ENCODE data around the gene PAK2.
"Not testable (repeated sequence)": the region's sequence is repeated elsewhere in the genome, so short reads cannot be mapped to it uniquely, and the experiment has no call there.

Gene PAK2

DNA sequence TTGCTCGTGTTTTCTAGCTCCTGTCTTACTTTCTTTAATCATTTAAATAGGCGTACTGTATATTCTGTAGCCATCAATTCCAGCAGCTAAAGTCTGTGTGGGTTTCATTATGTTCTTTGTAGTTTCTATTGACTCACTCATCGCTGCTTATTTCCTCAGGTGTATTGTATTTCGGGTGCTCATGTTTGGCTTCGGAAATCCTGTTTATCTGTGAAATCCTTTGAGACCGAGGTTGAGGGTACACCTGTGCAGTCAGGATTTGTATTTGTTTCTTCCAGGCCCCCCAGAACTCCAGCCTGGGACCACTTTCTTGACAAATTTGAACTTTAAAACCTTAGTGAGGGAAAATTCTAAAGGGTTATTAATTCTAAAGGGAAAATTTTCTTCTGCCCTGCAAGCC is 2.0 kb upstream of the PAK2 start:
- Histone ChIP-seq H3K4me1 (ENCODE audit: control insufficient read depth, insufficient read depth, low read length, poor library complexity, severe bottlenecking) (no peaks in the 10 kb centered on the region), H3K27ac (ENCODE audit: low read depth, low read length, severe bottlenecking) (no peak overlapping the region), H3K9me3 (ENCODE audit: control insufficient read depth, low read length) (no peaks in the 10 kb centered on the region), H3K4me3 (ENCODE audit: extremely low read depth, insufficient read depth, low read length, poor library complexity, severe bottlenecking) (no peak overlapping the region), H3K36me3 (ENCODE audit: control insufficient read depth, insufficient read depth, low read length) (peaks cover 3% of the 10 kb centered on the region)
- WGBS, 2 experiments (ENCODE audit: insufficient coverage in 2 of 2): 78 to 97% methylated on average over 5 of the region's 6 CpGs

DNA sequence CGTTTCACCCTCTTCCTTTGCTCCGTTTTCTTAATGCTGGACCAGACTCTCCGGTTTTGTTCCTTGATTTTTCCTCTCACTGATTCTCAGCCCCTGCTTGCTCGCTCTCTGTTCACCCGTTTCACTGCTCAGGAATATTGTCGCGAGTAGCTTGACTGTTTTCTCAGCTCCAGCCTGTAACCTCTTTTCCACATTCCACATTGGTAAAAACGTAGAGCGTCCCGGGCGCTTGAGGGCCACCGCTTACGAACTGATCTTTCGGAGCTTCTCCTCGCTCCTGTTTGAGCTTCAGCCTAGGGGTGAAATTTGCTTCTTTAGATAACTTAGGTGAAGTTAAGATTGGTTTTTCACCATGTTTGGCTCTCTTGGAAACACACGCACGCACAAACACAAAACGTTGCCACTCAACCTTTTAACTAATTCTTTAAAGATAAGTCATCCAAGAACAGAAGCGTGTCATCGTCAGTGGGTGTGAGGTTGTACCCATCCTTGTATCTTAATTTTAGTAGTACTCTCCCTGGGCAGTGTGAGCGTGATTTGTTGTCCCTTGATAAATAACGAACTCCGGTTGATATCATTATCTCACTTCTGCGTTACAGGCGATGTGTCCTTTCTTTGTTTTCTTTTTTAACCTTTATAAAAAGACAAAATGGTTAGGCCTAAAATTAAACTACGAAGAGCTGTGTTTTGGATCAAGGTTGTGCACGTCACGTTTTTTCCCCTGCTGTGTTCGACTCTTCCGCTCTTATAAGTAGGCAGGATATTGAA is 1.0 kb downstream of the PAK2 start:
- H3K4me1 ChIP-seq (ENCODE audit: control insufficient read depth, insufficient read depth, low read length, poor library complexity, severe bottlenecking): no peaks in the 10 kb centered on the region
- 0% methylated on average over 7 to 11 of the region's 30 CpGs for WGBS, 2 experiments (ENCODE audit: insufficient coverage in 2 of 2)
- no peaks in the 10 kb centered on the region for H3K9me3 ChIP-seq (ENCODE audit: control insufficient read depth, low read length)

DNA sequence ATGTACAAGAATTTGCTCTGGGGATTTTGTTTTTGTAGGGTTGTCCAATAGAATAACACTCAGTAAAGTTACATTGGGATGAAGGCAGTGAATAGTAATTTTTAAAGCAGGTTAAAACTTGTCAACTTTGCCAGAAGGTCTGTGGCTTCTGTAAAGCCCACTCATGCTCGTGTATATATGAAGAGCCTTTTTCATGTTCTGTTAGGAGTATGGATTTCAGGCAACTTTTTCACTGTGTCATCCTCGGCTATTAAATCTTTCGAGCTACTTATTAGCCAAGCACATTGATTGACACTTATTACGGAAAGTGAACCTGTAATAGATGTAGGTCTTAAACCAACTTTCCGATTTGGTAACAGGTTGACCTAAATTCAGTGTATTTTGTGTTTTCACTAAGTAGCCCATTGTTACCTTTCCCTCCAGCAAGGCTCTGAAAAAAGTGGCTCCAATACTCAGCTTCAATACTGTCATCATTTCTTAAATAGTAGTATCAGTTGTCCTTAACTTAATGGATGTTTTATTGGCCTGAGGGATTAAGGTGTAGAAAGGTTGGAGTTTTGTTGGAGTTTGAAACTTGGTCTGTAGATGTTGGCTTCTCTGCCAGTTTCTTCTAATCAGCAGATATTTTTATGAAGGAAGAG is 1.7 kb downstream of the PAK2 start:
- no peaks in the 10 kb centered on the region for H3K9me3 ChIP-seq (ENCODE audit: control insufficient read depth, low read length)
- peaks cover 23% of the 10 kb centered on the region for H3K36me3 ChIP-seq (ENCODE audit: control insufficient read depth, insufficient read depth, low read length)
- H3K4me3 ChIP-seq (ENCODE audit: extremely low read depth, insufficient read depth, low read length, poor library complexity, severe bottlenecking): peak overlapping the region; percentile 97
- H3K27ac ChIP-seq (ENCODE audit: low read depth, low read length, severe bottlenecking): peak overlapping the region; percentile 94
- H3K4me1 ChIP-seq (ENCODE audit: control insufficient read depth, insufficient read depth, low read length, poor library complexity, severe bottlenecking): no peaks in the 10 kb centered on the region
- WGBS, 2 experiments (ENCODE audit: insufficient coverage in 2 of 2): 59 to 80% methylated on average over 1 to 3 of the region's 5 CpGs

More for the DNA sequence above, 1.0 kb downstream of the PAK2 start:
- peak overlapping the region; percentile 94 for H3K27ac ChIP-seq (ENCODE audit: low read depth, low read length, severe bottlenecking)
- H3K36me3 ChIP-seq (ENCODE audit: control insufficient read depth, insufficient read depth, low read length): peaks cover 16% of the 10 kb centered on the region
- H3K4me3 ChIP-seq (ENCODE audit: extremely low read depth, insufficient read depth, low read length, poor library complexity, severe bottlenecking): peak overlapping the region; percentile 97

DNA sequence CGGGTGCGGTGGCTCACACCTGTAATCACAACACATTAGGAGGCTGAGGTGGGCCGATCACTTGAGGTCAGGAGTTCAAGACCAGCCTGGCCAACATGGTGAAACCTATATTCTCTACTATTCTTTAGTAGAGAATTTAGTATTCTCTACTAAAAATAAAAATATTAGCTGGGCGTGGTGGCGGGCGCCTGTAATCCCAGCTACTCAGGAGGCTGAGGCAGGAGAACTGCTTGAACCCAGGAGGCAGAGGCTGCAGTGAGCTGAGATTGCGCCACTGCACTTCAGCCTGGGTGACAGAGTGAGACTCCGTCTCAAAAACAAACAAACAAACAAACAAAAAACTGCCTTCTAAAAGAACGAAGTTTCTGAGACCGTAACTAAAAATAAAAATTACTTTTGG is 3.9 kb downstream of the PAK2 start:
- WGBS, 2 experiments (ENCODE audit: insufficient coverage in 2 of 2): 93 to 95% methylated on average over 2 to 5 of the region's 10 CpGs

DNA sequence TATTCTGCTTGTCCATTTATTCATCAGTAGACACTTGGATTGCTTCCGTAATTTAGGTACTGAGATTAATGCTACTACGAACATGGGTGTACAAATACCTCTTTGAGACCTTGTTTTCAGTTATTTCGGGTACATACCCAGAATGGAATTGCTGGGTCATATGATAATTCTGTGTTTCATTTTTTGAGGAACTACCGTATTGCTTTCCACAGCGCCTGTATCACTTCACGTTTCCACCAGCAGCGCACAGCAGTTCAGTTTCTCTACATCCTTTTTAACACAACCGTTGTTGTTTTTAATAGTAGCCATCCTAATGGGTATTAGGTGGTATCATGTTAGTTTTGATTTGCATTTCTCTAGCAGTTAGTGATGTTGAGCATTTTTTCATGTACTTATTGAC is 9.5 kb downstream of the PAK2 start:
- Histone ChIP-seq H3K4me1 (ENCODE audit: control insufficient read depth, insufficient read depth, low read length, poor library complexity, severe bottlenecking) (no peaks in the 10 kb centered on the region), H3K36me3 (ENCODE audit: control insufficient read depth, insufficient read depth, low read length) (peaks cover 67% of the 10 kb centered on the region)
- 80 to 96% methylated on average over 3 to 7 of the region's 8 CpGs for WGBS, 2 experiments (ENCODE audit: insufficient coverage in 2 of 2)

More for the DNA sequence above, 3.9 kb downstream of the PAK2 start:
- H3K4me1 ChIP-seq (ENCODE audit: control insufficient read depth, insufficient read depth, low read length, poor library complexity, severe bottlenecking); H3K9me3 ChIP-seq (ENCODE audit: control insufficient read depth, low read length); H3K4me3 ChIP-seq (ENCODE audit: extremely low read depth, insufficient read depth, low read length, poor library complexity, severe bottlenecking); H3K27ac ChIP-seq (ENCODE audit: low read depth, low read length, severe bottlenecking): not testable (repeated sequence)
- H3K36me3 ChIP-seq (ENCODE audit: control insufficient read depth, insufficient read depth, low read length): peaks cover 35% of the 10 kb centered on the region

DNA sequence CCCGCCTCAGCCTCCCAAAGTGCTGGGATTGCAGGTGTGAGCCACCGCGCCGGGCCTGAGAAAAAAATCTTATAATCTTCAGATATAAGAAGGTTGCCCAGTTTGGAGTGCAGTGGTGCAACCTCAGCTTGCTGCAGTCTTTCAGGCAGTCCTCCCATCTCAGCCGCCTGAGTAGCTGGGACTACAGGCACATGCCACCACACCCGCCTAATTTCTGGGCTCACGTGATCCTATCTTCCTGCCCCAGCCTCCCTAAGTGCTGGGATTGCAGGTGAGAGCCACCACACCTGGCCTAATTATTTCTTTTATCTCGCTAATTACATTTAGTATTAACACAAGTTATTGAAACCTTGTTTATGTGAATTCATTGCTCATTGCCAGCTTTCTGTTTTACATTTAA is 13.5 kb downstream of the PAK2 start:
- H3K27ac ChIP-seq (ENCODE audit: low read depth, low read length, severe bottlenecking): no peak overlapping the region
- H3K36me3 ChIP-seq (ENCODE audit: control insufficient read depth, insufficient read depth, low read length): peaks cover 85% of the 10 kb centered on the region
- H3K4me3 ChIP-seq (ENCODE audit: extremely low read depth, insufficient read depth, low read length, poor library complexity, severe bottlenecking): no peak overlapping the region
- H3K4me1 ChIP-seq (ENCODE audit: control insufficient read depth, insufficient read depth, low read length, poor library complexity, severe bottlenecking): no peaks in the 10 kb centered on the region
- 93 to 100% methylated on average over 3 to 5 of the region's 8 CpGs for WGBS, 2 experiments (ENCODE audit: insufficient coverage in 2 of 2)
- H3K9me3 ChIP-seq (ENCODE audit: control insufficient read depth, low read length): peaks cover 29% of the 10 kb centered on the region

More for the DNA sequence above, 9.5 kb downstream of the PAK2 start:
- Histone ChIP-seq H3K27ac (ENCODE audit: low read depth, low read length, severe bottlenecking) (no peak overlapping the region), H3K9me3 (ENCODE audit: control insufficient read depth, low read length) (peaks cover 10% of the 10 kb centered on the region), H3K4me3 (ENCODE audit: extremely low read depth, insufficient read depth, low read length, poor library complexity, severe bottlenecking) (no peak overlapping the region)

DNA sequence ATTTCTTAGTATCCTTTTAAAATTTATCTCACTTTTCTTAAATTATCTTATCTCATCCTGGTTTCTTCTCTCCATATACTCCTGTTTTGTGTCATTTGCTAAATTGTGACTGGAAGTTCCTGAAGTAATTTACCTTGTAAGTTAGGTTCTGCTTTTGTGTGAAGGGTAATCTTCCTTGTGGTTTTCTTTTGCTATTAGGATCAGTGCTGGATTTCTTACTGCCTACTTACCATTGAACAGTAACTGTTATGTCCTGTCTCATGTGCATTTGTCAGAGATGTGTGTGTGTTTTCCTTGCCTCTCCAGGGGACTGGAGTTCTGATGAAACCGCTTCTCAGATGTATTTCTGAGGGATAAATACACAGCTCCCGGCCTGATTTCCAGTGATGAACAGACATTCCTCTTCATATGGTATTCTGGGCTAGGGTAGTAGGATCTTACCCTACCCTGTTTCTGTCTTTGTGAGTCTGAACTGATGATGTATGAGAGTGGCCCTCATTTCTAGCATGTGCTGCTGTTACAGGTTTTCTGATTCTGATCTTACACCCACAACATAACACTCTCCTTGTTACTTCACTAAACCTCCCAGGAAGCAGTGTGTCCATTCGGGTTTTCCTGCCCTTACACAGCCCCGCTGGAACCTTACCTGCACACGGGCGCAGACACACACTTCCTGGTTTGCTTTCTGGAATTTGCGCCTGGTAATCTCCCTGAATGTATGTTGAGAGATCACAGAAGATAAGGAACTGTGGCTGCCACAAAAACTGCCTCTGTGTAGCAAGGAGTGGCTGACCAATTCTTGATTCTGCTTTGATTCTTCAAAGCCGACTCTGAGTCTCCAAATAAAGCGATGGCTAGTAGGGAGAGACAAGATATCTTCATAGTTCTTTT is 14.7 kb downstream of the PAK2 start:
- WGBS, 2 experiments (ENCODE audit: insufficient coverage in 2 of 2): 94 to 97% methylated on average over 8 to 9 of the region's 9 CpGs
- Histone ChIP-seq H3K36me3 (ENCODE audit: control insufficient read depth, insufficient read depth, low read length) (peaks cover 87% of the 10 kb centered on the region), H3K9me3 (ENCODE audit: control insufficient read depth, low read length) (peaks cover 26% of the 10 kb centered on the region), H3K4me1 (ENCODE audit: control insufficient read depth, insufficient read depth, low read length, poor library complexity, severe bottlenecking) (no peaks in the 10 kb centered on the region), H3K4me3 (ENCODE audit: extremely low read depth, insufficient read depth, low read length, poor library complexity, severe bottlenecking) (no peak overlapping the region), H3K27ac (ENCODE audit: low read depth, low read length, severe bottlenecking) (no peak overlapping the region)

DNA sequence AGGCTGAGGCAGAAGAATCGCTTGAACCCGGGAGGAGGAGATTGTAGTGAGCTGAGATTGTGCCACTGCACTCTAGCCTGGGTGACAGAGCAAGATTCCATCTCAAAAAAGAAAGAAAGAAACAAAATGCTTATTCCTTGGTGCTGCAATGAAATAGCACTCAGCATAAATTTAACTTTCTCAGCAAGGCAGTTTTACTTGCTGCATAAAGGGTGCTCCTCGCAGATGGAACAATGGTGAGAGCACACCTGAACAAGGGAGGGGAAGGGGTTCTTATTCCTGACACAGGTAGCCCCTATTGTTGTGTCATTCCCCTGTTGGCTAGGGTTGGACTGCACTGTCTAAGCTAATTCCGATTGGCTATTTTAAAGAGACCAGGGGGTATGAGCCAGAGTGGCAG is 17.1 kb downstream of the PAK2 start:
- WGBS, 2 experiments (ENCODE audit: insufficient coverage in 2 of 2): 73 to 84% methylated on average over 3 to 4 of the region's 4 CpGs
- no peak overlapping the region for H3K27ac ChIP-seq (ENCODE audit: low read depth, low read length, severe bottlenecking)
- peaks cover 35% of the 10 kb centered on the region for H3K9me3 ChIP-seq (ENCODE audit: control insufficient read depth, low read length)
- no peaks in the 10 kb centered on the region for H3K4me1 ChIP-seq (ENCODE audit: control insufficient read depth, insufficient read depth, low read length, poor library complexity, severe bottlenecking)
- H3K36me3 ChIP-seq (ENCODE audit: control insufficient read depth, insufficient read depth, low read length): peaks cover 85% of the 10 kb centered on the region
- H3K4me3 ChIP-seq (ENCODE audit: extremely low read depth, insufficient read depth, low read length, poor library complexity, severe bottlenecking): no peak overlapping the region

DNA sequence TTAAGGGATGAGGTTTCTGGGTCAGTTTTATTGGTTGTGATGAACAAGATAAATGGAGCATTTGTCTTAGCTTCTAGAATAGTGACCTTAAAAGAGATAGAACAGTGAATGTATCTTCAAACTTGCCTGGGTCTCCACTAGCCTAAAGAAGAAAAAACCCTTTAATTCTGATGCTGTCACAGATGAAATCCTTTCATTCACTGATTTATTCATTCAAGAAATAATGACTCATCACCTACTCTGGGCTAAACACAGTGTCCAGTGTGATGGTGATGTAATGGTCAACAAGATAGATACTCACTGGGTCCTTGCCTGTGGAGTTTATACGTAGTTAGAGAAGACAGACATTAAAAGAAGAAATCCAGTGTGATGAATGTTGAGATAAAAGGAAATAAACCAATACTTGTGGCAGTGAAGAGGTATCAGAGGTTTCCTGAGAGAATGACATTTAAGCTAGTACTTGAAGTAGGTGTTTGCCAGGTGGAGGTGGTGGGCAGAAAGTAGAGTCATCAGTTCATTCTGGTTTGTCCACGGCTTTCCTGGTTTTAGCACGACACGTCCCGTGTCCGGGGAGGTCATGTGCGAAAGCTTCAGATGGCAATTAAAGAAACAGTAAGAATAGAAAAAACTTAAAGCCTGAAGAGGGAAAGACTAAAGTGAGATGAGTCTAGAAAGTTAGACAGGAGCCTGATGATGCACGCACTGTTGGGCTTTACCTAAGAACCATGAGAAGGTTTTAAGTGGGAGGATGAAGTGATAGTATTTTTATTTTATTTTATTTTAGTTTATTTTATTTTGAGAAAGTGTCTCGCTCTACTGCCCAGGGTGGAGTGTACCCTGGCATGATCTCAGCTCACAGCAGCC is 18.5 kb downstream of the PAK2 start:
- Histone ChIP-seq H3K9me3 (ENCODE audit: control insufficient read depth, low read length) (peaks cover 37% of the 10 kb centered on the region), H3K4me1 (ENCODE audit: control insufficient read depth, insufficient read depth, low read length, poor library complexity, severe bottlenecking) (no peaks in the 10 kb centered on the region), H3K4me3 (ENCODE audit: extremely low read depth, insufficient read depth, low read length, poor library complexity, severe bottlenecking) (no peak overlapping the region), H3K36me3 (ENCODE audit: control insufficient read depth, insufficient read depth, low read length) (peaks cover 80% of the 10 kb centered on the region), H3K27ac (ENCODE audit: low read depth, low read length, severe bottlenecking) (no peak overlapping the region)
- 89 to 99% methylated on average over 7 of the region's 9 CpGs for WGBS, 2 experiments (ENCODE audit: insufficient coverage in 2 of 2)

DNA sequence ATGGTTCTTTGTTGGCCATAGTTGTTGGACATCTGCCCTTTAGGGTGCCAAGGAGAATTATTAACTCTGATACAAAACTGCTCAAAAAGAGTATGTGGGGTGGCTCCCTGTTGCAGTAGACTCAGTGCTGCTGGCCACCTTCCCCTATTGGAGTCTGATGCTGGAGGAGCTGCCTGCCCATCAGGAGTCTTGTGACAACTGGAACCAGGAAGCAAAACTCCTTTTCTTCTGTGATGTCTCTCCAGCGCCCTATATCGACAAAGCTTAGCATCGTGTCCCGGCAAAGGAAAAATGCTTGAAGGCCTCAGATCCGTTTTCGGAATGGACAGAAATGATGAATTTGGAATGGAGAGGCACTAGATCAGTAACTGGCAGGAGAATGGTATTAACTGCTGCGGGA is 23.5 kb downstream of the PAK2 start:
- H3K4me3 ChIP-seq (ENCODE audit: extremely low read depth, insufficient read depth, low read length, poor library complexity, severe bottlenecking): no peak overlapping the region
- H3K36me3 ChIP-seq (ENCODE audit: control insufficient read depth, insufficient read depth, low read length): peaks cover 65% of the 10 kb centered on the region
- H3K27ac ChIP-seq (ENCODE audit: low read depth, low read length, severe bottlenecking): no peak overlapping the region
- WGBS, 2 experiments (ENCODE audit: insufficient coverage in 2 of 2): 93 to 96% methylated on average over 5 to 7 of the region's 7 CpGs
- peaks cover 18% of the 10 kb centered on the region for H3K9me3 ChIP-seq (ENCODE audit: control insufficient read depth, low read length)
- no peaks in the 10 kb centered on the region for H3K4me1 ChIP-seq (ENCODE audit: control insufficient read depth, insufficient read depth, low read length, poor library complexity, severe bottlenecking)

All from mesodermal cell (in vitro differentiated cells).